Kidney (tissue), 14 donors: ENCODE results near the gene RPRD1B. TPM values are rescaled to one million over a fixed set of nuclear protein-coding genes. Genes with fewer than 3 reads are reported as not detected.

Experiments used
- DNase-seq, 5 donors: peaks; one replicate each; pipeline ENCODE4 v3.0.0-alpha.2; 2013 to 2020
- FAIRE-seq: peaks from 2 replicates; lab custom pipeline; 2012; peaks lifted over from hg19 to GRCh38; lab: Jason Lieb, UNC
- H3K27ac ChIP-seq, 2 donors: one replicate each; pipeline ENCODE4 v1.7.0; 2013; ENCODE audit warnings: low read depth in 2 of 2, low read length in 2 of 2, inconsistent platforms in 1 of 2
- H3K27me3 ChIP-seq: one replicate; pipeline ENCODE4 v1.7.1; 2013; ENCODE audit warnings: low read length, inconsistent platforms; ENCODE audit not compliant: control insufficient read depth, insufficient read depth
- H3K36me3 ChIP-seq, 3 donors: one replicate each; pipeline versions ENCODE4 v1.7.0 to v1.7.1; 2013; ENCODE audit warnings: low read length in 3 of 3, control low read depth in 1 of 3, inconsistent platforms in 1 of 3; ENCODE audit not compliant: insufficient read depth in 3 of 3, control insufficient read depth in 2 of 3
- H3K4me1 ChIP-seq, 3 donors: one replicate each; pipeline versions ENCODE4 v1.7.0 to v1.7.1; 2013; ENCODE audit warnings: low read length in 3 of 3, inconsistent platforms in 1 of 3, low read depth in 1 of 3; ENCODE audit not compliant: control insufficient read depth in 2 of 3, insufficient read depth in 2 of 3
- H3K4me3 ChIP-seq, 3 donors: one replicate each; pipeline versions ENCODE4 v1.7.0 to v1.8.1; 2013; ENCODE audit warnings: low read length in 3 of 3, control low read depth in 1 of 3, inconsistent platforms in 1 of 3
- H3K9ac ChIP-seq, 3 donors: one replicate each; pipeline versions ENCODE4 v1.7.0 to v1.7.1; 2013; ENCODE audit warnings: low read length in 3 of 3, control low read depth in 1 of 3, inconsistent platforms in 1 of 3
- H3K9me3 ChIP-seq, 3 donors: one replicate each; pipeline versions ENCODE4 v1.7.0 to v1.7.1; 2013; ENCODE audit warnings: low read length in 3 of 3, control low read depth in 1 of 3, inconsistent platforms in 1 of 3; ENCODE audit not compliant: control insufficient read depth in 2 of 3, insufficient read depth in 1 of 3
- intact Hi-C: fragments of 100-400 bp; cut with DNase I; formaldehyde crosslinking; loops from one replicate; pipeline ENCODE4 v1.11.1; 2022
- polyA plus RNA-seq: library from polyadenylated mRNA; stranded (reverse); fragments of 350-450 nt; fragmentation: Illumina TruSeq; extraction: RNeasy Lipid Tissue Mini Kit (QIAGEN cat#74804); gene quantifications from one replicate; pipeline ENCODE4 v1.2.3, GENCODE V29; 2014; ENCODE audit warnings: low read depth, low replicate concordance; ENCODE audit not compliant: insufficient read depth
- total RNA-seq: library from RNA; stranded (reverse); fragmentation: NEBNext Ultra II Directional; extraction: Animal tissue kit (Norgen Biotek cat#: 25700); gene quantifications from one replicate; pipeline ENCODE4 v1.2.1, GENCODE V29; 2021
- TF ChIP-seq, protein P1 (sequence below): IDR thresholded peaks from 3 replicates; pipeline ENCODE4 v1.5.1; 2012; ENCODE audit warnings: mild to moderate bottlenecking, moderate library complexity, borderline replicate concordance; ENCODE audit not compliant: insufficient read depth; ENCODE audit errors: extremely low read depth
- donor health status: control.
- donor health status: control.
- donor health status: control.
- donor health status: control.
- donor health status: control.
- donor health status: DM: yes; HTN: yes; CAD: no.
- donor health status: Normal renal cell carcinoma (clear cell type).

The RPRD1B gene
- total and polyA plus RNA-seq, 2 donors from 2014 or later = 13.4 to 34.4 TPM

- Histone ChIP-seq H3K36me3 (peaks cover 3 to 12% (median 3%) of the 10 kb centered on the region in 3 donors), H3K4me3 (no peak overlapping the region), H3K9ac (no peak overlapping the region), H3K4me1 (peaks cover 0 to 15% (median 3%) of the 10 kb centered on the region in 3 donors), H3K27me3 (no peaks in the 10 kb centered on the region), H3K9me3 (no peaks in the 10 kb centered on the region), H3K27ac (no peak overlapping the region)
- intact Hi-C loops = no loop called here
- DNase-seq (no peak), FAIRE-seq (no peak)
- TF ChIP-seq, protein P1, sequence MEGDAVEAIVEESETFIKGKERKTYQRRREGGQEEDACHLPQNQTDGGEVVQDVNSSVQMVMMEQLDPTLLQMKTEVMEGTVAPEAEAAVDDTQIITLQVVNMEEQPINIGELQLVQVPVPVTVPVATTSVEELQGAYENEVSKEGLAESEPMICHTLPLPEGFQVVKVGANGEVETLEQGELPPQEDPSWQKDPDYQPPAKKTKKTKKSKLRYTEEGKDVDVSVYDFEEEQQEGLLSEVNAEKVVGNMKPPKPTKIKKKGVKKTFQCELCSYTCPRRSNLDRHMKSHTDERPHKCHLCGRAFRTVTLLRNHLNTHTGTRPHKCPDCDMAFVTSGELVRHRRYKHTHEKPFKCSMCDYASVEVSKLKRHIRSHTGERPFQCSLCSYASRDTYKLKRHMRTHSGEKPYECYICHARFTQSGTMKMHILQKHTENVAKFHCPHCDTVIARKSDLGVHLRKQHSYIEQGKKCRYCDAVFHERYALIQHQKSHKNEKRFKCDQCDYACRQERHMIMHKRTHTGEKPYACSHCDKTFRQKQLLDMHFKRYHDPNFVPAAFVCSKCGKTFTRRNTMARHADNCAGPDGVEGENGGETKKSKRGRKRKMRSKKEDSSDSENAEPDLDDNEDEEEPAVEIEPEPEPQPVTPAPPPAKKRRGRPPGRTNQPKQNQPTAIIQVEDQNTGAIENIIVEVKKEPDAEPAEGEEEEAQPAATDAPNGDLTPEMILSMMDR = no peak
These were observed 12.3 kb upstream of the RPRD1B start for GRCh38 chr20:38021087-38021772.

- Histone ChIP-seq H3K27me3 (no peaks in the 10 kb centered on the region), H3K4me1 (peaks cover 0 to 15% (median 3%) of the 10 kb centered on the region in 3 donors), H3K36me3 (peaks cover 0 to 3% (median 0%) of the 10 kb centered on the region in 3 donors), H3K9me3 (no peaks in the 10 kb centered on the region), H3K9ac (no peak overlapping the region), H3K27ac (peak overlapping the region in 1 of 2 donors; percentile 3), H3K4me3 (no peak overlapping the region)
- DNase-seq (peak in 2 of 5 donors; percentile 51 to 58), FAIRE-seq (no peak)
- intact Hi-C loops = no loop called here
- TF ChIP-seq, protein P1 = no peak
These were observed 10.2 kb upstream of the RPRD1B start for GRCh38 chr20:38023181-38024001.

- no peak for FAIRE-seq
- H3K27ac ChIP-seq = no peak overlapping the region
- intact Hi-C loops = no loop called here
These were observed 9.1 kb upstream of the RPRD1B start for GRCh38 chr20:38024496-38024895.

More at GRCh38 chr20:38024496-38024895, 9.1 kb upstream of the RPRD1B start:
- DNase-seq = no peak
- H3K9me3 ChIP-seq = no peaks in the 10 kb centered on the region
- no peaks in the 10 kb centered on the region for H3K27me3 ChIP-seq
- no peak overlapping the region for H3K9ac ChIP-seq
- no peaks in the 10 kb centered on the region for H3K36me3 ChIP-seq
- peaks cover 0 to 15% (median 3%) of the 10 kb centered on the region in 3 donors for H3K4me1 ChIP-seq
- H3K4me3 ChIP-seq = no peak overlapping the region
- TF ChIP-seq, protein P1 = no peak
